HTR-8/SVneo (cell line): ENCODE measurements around the gene RPL38.

ENCODE experiments used
- DNase-seq: peaks from one replicate; pipeline ENCODE4 v3.0.0; 2011; ENCODE audit warnings: low spot score, mixed read lengths; ENCODE audit not compliant: insufficient read length
- FAIRE-seq: peaks from 2 replicates; lab custom pipeline; 2011; peaks lifted over from hg19 to GRCh38; lab: Jason Lieb, UNC

RPL38 gene

DNA sequence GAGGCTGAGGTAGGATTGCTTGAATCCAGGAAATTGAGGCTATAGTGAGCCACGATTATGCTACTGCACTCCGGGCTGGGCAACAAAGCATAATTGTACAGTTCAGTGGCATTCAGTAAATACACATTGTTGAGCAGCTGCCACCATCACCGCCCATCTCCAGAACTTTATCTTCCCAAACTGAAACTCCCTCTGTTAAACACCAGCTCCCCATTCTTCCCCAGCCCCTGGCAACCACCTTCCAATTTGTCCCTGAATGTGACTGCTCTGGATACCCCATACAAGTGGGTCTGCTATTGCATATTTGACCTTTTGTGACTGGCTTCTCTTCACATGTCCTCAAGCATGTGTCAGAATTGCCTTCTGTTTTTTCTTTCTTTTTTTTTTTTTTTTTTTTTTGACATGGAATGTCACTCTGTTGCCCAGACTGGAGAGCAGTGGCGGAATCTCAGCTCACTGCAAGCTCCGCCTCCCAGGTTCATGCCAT lies 2.9 kb downstream of the RPL38 start:
- DNase-seq (no peak), FAIRE-seq (no peak)

DNA sequence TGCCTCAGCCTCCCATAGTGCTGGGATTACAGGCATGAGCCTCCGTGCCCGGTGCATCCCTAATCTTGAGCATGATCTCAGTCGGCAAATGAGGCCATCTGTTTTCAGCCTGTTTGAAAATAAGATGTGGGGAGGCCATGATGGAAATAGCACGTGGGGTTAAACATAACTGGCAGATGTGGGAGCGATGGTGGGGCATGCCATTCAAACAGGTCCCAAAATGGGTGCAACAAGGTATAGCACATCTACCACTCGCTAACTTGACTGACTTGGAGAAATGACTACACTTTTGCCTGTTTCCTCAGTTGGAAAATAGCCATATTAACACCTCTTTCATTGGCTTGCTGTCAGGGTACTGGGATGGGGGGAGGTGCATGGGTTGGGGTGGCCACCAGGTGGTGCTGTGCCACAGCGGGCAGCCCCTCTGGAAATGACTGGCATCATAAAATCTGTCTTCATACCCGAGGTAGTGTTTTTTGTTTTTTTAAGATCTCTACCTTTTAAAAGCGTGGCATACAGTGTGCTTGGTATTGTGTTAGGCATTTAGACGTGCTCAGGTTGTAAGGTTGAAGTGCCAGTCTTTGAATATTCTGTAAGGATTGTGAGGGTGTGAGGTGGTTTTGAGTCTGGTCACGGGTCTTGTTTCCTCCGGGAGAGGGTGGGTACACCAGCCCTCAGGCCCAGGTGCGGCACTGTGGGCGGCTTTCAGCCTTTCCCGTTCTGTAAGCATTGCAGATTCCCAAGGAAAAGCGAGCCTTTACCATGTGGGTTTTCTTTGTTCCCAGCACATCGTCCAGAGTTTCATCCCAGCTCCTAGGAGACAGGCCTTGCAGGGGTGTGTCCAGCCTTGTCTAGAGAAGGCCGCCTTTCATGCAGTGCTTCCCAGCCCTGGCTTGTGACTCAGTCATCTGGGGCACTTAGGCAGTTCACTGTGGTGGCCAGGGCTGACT lies 7.0 kb downstream of the RPL38 start:
- FAIRE-seq (peak; percentile 72), DNase-seq (peak; percentile 91)

DNA sequence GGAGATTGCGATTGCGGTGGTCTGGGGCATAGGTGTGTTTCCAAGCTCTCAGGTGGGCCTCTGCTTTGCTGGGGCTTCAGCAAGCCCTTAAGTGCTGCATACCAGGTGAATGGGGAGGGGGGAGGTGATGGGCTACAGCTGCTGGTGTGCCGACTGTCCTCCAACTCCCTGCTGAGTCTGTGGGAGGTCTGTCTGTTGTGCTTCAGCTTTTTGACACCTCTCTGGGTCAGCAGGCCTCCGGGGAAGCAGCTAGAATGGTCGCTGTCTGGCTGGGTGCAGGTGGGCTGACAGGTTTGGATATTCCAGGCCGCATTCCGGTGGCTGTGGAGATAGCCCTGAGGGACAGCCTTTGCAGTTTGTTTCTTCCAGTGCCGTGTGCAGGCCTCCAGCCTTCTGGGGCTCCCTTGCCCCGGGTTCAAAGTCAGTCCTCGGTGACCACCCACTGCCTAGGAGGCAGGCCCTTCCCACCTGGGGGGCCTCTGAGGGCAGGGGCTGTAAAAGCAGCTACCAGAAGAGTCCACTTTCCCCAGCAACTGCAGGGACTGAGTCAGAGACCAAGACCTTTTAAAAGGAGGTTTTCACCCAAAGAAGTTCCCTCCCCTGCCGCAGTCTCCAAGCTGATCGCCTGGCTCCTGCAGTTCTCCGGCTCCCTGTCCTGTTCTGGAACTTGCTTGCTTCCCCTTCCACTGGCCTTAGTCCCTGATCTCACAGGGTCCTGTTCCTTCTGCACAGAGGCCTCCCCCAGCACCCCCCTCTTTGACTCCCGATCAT lies 7.8 kb downstream of the RPL38 start:
- FAIRE-seq (no peak), DNase-seq (no peak)

DNA sequence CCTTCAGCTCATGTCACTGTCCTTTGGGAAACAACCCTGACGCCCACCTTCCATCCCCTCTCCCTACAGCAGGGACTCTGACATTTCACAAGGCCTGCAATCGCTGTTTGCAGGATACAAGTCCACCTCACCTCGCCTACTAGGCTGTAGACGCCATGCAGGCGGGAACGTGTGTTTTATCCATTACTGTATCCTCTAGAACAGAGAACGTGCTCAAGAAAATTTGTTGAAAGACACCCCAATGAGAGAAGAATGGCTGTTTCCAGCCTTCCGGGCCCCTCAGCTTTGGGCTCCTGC lies 8.4 kb downstream of the RPL38 start:
- DNase-seq = no peak
- FAIRE-seq = no peak

DNA sequence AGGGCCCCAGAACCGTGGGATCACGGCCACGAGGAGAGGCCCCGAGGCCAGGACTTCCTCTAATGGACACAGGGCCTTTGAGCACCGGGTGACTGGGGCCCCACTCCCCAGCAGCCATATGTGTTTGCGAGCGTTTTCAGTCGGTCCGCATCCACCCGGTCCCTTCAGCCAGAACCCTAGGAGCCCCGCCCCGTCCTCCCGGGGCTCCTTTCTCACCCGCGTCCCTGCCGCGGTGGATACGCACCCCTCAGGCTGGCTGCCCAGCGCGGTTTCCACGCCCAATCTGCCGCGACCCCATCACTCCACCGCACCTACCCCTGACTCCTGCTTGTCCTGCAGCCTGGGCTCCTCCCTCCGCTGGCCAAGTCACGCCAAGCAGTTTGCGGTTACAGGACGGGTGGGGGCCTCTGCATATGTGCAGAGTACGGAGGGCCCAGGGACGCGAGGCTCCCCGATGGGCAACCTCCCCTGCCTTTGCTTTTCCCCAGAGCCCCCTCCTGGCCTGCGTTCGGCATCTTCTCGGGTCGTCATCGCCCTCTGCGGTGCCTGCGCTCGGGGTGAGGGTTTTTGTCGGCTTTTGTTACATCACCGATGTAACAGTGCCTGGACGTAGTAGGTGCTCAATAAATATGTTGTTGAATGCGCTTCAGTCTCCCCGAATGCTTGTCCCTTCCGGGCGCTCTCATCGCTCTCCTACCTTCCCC lies 8.9 kb downstream of the RPL38 start:
- no peak for FAIRE-seq
- DNase-seq = no peak

DNA sequence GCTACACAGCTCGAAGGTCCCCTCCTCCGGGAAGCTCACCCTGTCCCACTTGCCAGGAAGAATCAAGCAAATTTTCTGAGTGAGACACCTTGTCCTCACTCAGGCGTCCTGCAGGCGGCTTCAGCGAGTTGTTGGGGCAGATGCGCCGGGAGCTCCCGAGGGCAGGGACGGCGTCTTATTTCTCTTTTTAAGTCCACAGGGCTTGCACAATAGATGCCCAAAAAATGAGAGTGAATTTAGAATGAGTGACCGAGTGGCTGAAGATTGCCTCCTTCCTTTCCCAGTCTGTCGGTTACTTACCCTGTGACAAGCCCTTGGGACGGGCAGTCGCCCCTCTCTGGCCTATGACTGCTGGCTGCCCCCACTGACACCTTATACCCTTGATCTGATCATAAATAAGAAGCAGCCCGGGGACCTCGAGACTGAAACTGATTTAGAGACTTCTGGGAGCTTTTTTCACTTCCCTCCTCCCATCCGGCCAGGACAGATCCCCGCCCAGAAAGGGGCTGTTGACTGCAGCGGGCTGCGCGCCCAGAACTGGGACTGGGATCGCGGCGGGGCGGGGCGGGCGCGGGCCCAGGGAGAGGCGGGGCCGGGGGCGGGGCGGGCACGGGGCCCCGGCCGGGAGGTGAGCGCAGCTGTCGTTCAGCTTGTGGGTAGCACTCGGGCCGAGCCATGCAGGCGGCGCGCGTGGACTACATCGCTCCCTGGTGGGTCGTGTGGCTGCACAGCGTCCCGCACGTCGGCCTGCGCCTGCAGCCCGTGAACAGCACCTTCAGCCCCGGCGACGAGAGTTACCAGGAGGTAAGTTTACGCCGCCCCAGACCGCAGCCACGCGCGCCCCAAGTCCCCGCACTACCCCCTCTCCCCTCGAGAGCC lies 9.7 kb downstream of the RPL38 start, which contains the start of gene TTYH2:
Gene TTYH2 (plus strand): TSS at position 659 of the 879 bp plus-strand sequence. CDS start 17 bp downstream, at position 676.
- FAIRE-seq = no peak
- peak; percentile 91 for DNase-seq

DNA sequence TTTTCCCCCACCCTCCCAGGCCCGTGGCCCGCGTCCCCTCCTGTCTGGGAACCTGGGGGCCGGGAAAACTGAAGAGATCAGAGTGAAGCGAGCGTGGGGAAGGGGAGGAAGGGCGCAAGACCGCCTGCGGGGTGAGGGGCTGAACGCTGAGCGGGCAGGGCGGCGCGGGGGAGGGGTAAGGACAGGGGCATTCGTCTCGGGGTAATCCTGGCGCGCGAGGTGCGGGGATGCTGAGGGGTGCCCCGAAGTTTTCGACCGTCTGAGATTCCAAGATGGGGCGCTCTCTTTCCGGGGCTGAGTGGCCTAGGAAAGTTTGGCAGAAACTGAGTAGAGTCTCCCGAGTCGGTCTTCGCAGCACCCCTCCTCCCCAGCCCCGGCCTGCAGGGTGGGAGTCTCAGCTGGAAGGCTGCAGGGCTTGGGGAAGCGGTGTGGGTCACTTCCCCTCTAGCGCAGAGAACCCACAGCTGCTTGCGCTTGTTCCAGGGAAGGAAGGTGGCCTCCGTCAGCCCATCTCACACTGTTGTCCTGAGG lies 10.4 kb downstream of the RPL38 start:
- no peak for DNase-seq
- FAIRE-seq = no peak

DNA sequence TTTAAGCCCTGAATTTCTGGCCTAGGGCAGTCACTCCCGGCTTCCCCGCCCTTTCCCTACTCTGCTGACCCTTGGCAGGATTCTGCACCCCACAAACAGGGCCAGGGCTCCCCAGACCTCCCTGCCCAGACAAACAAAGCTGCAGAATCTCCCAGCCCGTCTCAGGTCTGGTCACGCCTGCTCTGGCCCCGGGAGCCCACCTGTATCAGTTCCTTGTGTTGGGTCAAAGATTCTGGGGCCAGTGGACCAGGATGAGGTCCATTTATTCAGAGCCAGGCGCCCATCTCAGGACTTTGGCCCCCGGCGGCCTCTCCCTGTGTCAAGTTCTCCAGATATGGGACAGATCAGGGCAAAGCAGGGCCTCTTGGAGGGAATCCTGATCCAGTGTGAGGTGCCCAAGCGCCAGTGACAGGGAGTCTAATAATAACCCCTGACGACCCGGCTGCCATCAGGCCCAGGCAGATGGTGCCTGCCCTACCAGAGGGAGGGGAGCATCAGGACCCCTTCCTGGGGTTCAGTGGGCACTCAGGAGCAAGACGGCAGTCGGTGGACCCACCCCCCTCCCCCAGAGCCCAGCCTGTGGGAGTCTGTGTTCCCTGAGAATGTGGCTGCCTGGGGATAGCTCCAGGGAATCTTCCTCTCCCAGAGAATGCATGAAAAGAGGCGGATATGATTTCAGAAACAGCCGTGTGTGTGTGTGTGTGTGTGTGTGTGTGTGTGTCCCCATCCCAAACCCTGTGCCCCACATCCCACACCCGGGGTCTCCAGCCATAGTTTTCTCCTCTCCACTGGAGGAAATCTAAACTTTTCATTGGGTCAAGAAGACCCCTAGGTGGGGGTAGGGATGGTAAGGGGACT lies 11.2 kb downstream of the RPL38 start:
- no peak for DNase-seq
- no peak for FAIRE-seq

DNA sequence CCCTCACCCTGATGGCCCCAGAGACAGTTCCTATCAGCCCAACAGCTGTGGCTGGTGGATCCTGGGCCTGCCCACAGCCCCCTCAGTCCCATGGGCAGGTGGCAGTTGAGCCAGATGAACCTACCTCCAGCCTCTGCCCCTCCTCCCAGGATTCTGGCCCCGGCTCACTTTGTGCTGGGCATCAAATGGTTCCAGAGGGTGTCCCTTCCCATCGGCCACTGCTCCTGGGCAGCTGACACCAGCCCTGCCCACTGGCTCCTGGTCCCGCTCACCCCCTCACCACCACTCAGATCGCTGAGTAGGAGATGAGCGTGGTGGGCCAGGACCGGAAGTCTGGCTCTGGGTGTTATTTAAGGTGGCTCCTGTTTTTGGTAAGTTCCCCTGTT lies 11.9 kb downstream of the RPL38 start:
- FAIRE-seq (no peak), DNase-seq (no peak)

DNA sequence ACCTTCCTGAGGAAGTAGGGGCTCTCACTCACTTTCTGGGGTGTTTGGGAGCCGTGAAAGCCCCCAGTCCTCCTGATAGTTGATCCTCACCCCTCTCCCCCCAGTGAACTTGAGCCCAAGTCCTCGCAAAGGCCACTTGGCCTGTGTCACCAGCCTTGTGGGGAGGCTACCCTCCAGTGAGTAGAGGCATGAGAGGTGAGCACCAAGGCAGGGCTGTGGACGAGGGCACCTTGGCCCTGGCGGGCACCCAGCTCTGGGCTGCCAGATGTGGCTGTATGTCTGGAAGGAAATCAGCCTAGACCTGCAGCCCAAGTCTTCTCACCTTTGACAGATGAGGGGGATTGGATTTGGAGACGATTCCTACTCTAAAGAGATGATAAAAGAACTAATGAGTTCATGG lies 13.0 kb downstream of the RPL38 start:
- no peak for FAIRE-seq
- DNase-seq = no peak

DNA sequence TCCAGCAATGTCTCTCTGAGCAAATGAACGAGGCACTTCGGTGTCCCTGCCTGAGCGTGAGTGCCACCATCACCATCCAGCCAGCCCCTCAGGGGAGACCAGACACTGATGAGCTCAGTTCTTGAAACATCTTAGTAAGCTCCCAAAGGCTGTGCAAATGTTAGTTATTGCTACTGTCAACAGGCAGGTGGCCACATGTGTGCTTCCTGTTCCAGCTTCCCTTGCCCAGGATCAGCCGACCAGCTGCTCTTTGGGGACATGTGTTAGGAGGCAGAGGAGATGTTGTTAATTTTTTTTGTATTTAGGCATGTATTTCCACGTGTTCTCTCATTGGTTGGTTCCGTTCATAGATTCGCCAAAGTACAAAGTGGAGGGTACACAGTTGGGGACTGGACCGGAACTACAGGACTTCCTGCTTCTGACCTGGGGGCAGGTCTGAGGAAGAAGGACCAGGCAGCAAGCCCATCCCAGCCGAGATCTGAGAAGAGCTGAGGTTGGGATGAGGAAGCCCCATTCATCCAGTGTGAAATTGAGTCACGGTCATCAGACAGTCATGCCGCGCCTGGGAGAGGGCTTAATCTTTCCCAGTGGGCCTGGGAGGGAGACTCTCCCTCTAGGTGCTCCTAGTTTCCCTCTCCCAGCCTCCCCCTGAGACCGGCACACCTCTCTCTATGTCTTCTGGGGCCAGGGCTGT lies 13.7 kb downstream of the RPL38 start:
- no peak for FAIRE-seq
- no peak for DNase-seq

DNA sequence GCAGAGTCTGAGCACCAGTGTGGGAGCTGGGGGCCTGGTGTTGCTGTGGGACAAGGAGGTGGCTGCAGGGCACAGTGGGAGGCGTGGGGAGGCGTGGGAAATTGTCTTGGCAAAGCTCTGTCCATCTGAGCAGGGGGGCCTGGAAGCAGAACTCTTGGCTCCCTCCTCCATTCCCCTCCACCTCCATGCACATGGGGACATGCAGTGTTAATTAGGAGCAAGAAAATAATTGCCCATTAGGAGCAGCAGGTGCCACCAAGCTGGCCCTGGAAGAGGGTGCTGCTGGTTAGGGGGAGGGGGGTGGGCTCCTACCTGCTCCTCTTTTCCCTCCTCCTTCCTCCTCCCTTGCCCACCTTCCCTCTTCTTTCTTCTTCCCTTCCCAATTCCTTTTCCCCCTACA lies 14.4 kb downstream of the RPL38 start:
- FAIRE-seq = no peak
- DNase-seq = no peak

DNA sequence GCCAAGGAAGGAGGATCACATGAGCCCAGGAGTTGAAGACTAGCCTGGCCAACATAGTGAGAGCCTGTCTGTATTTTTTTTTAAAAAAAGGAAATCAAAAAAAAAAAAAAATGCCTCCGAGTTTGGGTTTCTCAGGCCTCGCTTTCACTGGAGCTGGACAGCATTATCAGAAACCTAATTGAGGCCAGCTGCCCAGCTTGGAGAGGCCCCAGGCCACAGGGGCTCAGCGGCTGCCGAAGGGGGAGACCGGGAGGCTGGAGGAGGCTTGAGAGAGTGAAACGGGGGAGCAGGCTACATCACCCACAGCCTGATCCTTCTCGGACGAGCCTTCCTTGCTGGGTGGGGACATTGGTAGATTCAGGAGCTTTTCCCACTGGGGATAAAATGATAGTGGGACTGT lies 15.0 kb downstream of the RPL38 start:
- FAIRE-seq (no peak), DNase-seq (no peak)

DNA sequence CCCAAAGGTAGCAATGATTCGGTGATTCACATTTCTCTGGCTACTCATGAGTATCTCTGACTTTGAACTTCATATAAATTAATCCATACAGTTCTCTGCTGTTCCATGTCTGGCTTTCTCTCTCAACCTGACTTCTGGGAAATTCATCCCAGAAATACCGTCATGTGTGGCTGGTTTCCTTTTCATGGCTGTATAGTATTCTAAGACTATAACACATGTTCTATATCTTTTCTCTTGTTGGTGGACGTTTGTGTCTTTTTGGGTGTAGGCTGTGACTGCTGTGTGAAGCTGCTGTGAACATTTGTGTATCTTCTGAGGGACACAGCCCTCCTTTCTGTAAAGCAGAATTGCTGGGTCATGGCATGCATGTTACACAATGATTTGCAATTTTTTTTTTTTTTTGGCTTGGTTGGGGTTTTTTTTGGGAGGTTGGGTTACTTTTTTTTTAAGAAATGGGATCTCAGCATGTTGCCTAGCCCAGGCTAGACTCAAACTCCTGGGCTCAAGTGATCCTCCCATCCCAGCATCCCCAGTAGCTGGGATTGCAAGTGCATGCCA lies 16.2 kb downstream of the RPL38 start:
- no peak for FAIRE-seq
- DNase-seq = no peak

DNA sequence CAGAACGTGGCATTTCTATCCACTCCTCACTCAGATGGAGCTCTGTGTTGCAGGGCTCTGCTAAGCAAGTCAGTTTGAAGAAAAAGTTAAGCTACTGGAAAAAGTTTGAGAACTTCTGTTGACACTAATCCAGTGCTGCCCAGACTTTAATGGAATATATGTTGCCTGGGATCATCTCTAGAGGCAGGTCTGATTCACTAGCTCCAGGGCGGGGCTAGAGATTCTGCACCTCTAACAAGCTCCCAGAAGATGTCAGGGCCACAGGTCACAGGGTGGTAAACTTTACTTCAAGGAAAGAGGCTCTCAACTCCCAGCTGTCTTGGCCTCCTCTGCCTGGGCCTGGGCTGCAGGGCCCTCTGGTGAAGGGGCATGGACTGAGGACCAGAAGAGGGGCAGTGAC lies 16.7 kb downstream of the RPL38 start:
- DNase-seq = no peak
- no peak for FAIRE-seq

DNA sequence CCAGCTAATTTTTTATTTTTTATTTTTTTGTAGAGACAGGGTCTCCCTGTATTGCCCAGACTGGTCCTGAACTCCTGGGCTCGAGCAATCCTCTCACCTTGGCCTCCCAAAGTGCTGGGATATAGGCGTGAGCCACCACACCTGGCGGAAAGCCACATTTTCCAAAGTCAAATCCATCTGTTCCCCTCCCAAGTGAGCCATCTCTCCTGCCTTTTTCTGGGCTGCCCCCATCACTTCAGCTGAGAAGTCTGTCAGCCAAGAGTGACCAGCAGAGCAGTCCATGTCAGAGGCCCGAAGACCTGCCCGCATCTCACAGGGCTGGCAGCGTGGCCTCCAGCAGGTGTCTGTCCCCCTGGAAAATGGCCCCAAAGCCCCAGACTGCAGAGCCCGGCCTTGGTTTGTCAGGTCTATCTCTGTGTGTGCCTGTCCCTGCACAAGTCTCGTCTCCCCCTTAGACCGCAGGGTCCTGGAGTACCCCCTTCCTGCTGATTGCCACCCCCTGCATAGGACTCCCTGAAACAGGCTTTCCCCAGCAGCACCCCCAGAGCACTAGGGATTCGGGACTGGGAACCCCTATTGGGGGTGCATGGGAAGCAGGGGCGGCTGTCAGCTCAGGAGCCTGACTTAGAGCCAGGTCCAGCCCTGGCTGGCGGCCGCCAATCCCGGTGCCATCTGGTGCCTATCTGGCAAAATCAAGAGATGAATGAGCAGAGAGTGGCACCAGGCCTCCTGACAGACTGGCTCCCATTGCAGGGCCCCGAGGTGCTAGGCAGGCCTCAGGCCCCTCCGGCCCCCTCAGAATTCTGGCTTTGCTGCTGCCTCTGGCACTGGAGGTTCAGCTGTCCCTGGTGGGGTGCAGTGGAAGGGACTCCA lies 17.7 kb downstream of the RPL38 start:
- no peak for DNase-seq

DNA sequence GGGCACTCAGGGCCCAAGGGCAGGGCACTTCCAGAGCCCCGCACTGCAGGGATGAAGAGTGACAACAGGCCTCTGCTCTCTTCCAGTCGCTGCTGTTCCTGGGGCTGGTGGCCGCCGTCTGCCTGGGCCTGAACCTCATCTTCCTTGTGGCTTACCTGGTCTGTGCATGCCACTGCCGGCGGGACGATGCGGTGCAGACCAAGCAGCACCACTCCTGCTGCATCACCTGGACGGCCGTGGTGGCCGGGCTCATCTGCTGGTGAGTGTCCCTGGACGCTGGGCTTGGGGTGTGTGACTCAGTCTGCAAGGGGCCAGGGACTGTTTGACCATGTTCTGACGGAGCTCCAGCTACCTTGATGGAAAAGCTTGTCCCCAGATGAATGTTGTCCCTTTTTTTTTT lies 18.9 kb downstream of the RPL38 start:
- DNase-seq = no peak
- FAIRE-seq = no peak

More for the DNA sequence above, 17.7 kb downstream of the RPL38 start:
- no peak for FAIRE-seq
